Left ventricle myocardium superior (tissue), 1 donor: ENCODE measurements around the gene CDPF1. TPM values are rescaled to one million over a fixed set of nuclear protein-coding genes. Genes with fewer than 3 reads are reported as not detected.

Source experiments
- ATAC-seq: fragments of 200-7000 bp; cut with Tn5 transposase; one replicate; pipeline ENCODE4 v1.9.1; 2020; ENCODE audit warnings: mild to moderate bottlenecking, moderate library complexity
- DNase-seq: peaks from one replicate; pipeline ENCODE4 v3.0.0-alpha.2; 2020
- intact Hi-C: fragments of 100-400 bp; cut with micrococcal nuclease; formaldehyde crosslinking; loops from one replicate; pipeline ENCODE4 v1.11.0; 2022
- long read RNA-seq: library from polyadenylated mRNA; unstranded; transcript quantifications from one replicate; pipeline ENCODE4 v2.0.0, GENCODE V29; 2021
- total RNA-seq: library from RNA; stranded (reverse); fragmentation: NEBNext Ultra II Directional; extraction: Animal tissue kit (Norgen Biotek cat#: 25700); gene quantifications from one replicate; pipeline ENCODE4 v1.2.1, GENCODE V29; 2021
- donor health status: DM: no; HTN: yes; CAD: no; lungs with severe emphysema.

The CDPF1 gene
- 6.2 TPM for total RNA-seq
- long read RNA-seq, transcript CDPF1-201 (4 exons, 1,875 nt) = major isoform, 7 of 17 reads
- long read RNA-seq, partial matches to known transcripts = 1 of 17 reads
- long read RNA-seq, other reads (novel, unspliced or antisense) = 6 of 17 reads

GRCh38 chr22:46250035-46250782, at the start of gene CDPF1:
Gene CDPF1 (minus strand): TSS chr22:46250293. CDS start chr22:46248284, 2,009 bp downstream.
- intact Hi-C loops = no loop called here
- ATAC-seq = peak; percentile 95
- peak; percentile 97 for DNase-seq

GRCh38 chr22:46299101-46299500, 49.0 kb upstream of the CDPF1 start:
- intact Hi-C loops = no loop called here
- ATAC-seq (no peak), DNase-seq (no peak)

GRCh38 chr22:46297151-46297812, 47.2 kb upstream of the CDPF1 start:
- DNase-seq (peak; percentile 50), ATAC-seq (peak; percentile 2)
- intact Hi-C loops = no loop called here

- intact Hi-C loops = no loop called here
- peak; percentile 100 for DNase-seq
- ATAC-seq = peak; percentile 97
Measured at GRCh38 chr22:46296257-46297150, 46.4 kb upstream of the CDPF1 start, which contains the start of gene GTSE1. Gene GTSE1 (plus strand): TSS chr22:46296870. CDS start chr22:46297401, 531 bp downstream.

GRCh38 chr22:46295277-46295971, 45.3 kb upstream of the CDPF1 start:
- intact Hi-C loops = no loop called here
- no peak for ATAC-seq
- no peak for DNase-seq

- DNase-seq (no peak), ATAC-seq (no peak)
- intact Hi-C loops = no loop called here
Measured at GRCh38 chr22:46294784-46295183, 44.7 kb upstream of the CDPF1 start.

- intact Hi-C loops = no loop called here
- DNase-seq = peak; percentile 69
- ATAC-seq = no peak
Measured at GRCh38 chr22:46293577-46294260, 43.6 kb upstream of the CDPF1 start.

- no peak for ATAC-seq
- no peak for DNase-seq
- intact Hi-C loops = no loop called here
Measured at GRCh38 chr22:46292732-46293131, 42.6 kb upstream of the CDPF1 start.

GRCh38 chr22:46292173-46292572, 42.1 kb upstream of the CDPF1 start:
- intact Hi-C loops = no loop called here
- ATAC-seq = no peak
- DNase-seq = no peak

- intact Hi-C loops = no loop called here
- DNase-seq (no peak), ATAC-seq (no peak)
Measured at GRCh38 chr22:46290843-46291785, 41.0 kb upstream of the CDPF1 start.

GRCh38 chr22:46290121-46290842, 40.2 kb upstream of the CDPF1 start:
- ATAC-seq (peak; percentile 81), DNase-seq (peak; percentile 78)
- intact Hi-C loops = no loop called here

- intact Hi-C loops = no loop called here
- ATAC-seq = peak; percentile 12
- DNase-seq = no peak
Measured at GRCh38 chr22:46289244-46289891, 39.3 kb upstream of the CDPF1 start.

GRCh38 chr22:46288846-46289243, 38.8 kb upstream of the CDPF1 start:
- DNase-seq (no peak), ATAC-seq (no peak)
- intact Hi-C loops = no loop called here

- ATAC-seq (peak; percentile 46), DNase-seq (peak; percentile 63)
- intact Hi-C loops = no loop called here
Measured at GRCh38 chr22:46287873-46288751, 38.0 kb upstream of the CDPF1 start.
